ENCODE measurements around the gene SYNDIG1.

SYNDIG1 gene

GRCh38 chr20:24431279-24432045, 38.0 kb upstream of the SYNDIG1 start:
- no peaks in the 10 kb centered on the region for H3K79me1 ChIP-seq (replicated peaks; ENCODE audit: low read length, poor library complexity, severe bottlenecking)
- no peak overlapping the region for H3K14ac ChIP-seq (ENCODE audit: low read length in 2 of 2)
- no peak overlapping the region for H4K8ac ChIP-seq (ENCODE audit: low read length)
- no peak overlapping the region for H2BK12ac ChIP-seq (ENCODE audit: low read length in 2 of 2)
- no peak overlapping the region for H2BK120ac ChIP-seq (ENCODE audit: low read depth, low read length)
- no peak overlapping the region for H4K91ac ChIP-seq (ENCODE audit: low read length)
- WGBS: 77% methylated on average over 5 of the region's 6 CpGs
- H3K4ac ChIP-seq (ENCODE audit: low read depth in 1 of 2, low read length in 2 of 2): no peak overlapping the region
- no peak overlapping the region for H3K9ac ChIP-seq (ENCODE audit: low read length)
- H3K4me2 ChIP-seq (ENCODE audit: low read length, poor library complexity, severe bottlenecking): no peak overlapping the region
- no peak for DNase-seq
- no peak overlapping the region for H3K4me3 ChIP-seq (ENCODE audit: insufficient read depth in 1 of 2, low read depth in 1 of 2, low read length in 2 of 2)
- no peak overlapping the region for H3K27ac ChIP-seq (ENCODE audit: low read length, poor library complexity, severe bottlenecking)
- no peak overlapping the region for H2BK15ac ChIP-seq (ENCODE audit: low read depth, poor library complexity, severe bottlenecking)
- H3K36me3 ChIP-seq (ENCODE audit: control insufficient read depth in 1 of 2, insufficient read depth in 2 of 2, low read depth in 1 of 2, low read length in 2 of 2): no peaks in the 10 kb centered on the region
- no peaks in the 10 kb centered on the region for H3K4me1 ChIP-seq (ENCODE audit: control insufficient read depth, insufficient read depth, low read depth, low read length)
- no peak overlapping the region for H2AFZ ChIP-seq (ENCODE audit: low read depth, low read length)
- no peaks in the 10 kb centered on the region for H3K9me3 ChIP-seq (ENCODE audit: control insufficient read depth, low read length)
- H2BK5ac ChIP-seq (ENCODE audit: low read depth, low read length, poor library complexity, severe bottlenecking): no peak overlapping the region
- no peak overlapping the region for H3K18ac ChIP-seq (ENCODE audit: low read depth in 1 of 2, low read length in 2 of 2)
- H3K23ac ChIP-seq (ENCODE audit: low read length in 2 of 2): no peak overlapping the region
- H2AK5ac ChIP-seq (ENCODE audit: low read length, severe bottlenecking): no peak overlapping the region
- H3K27me3 ChIP-seq (ENCODE audit: control insufficient read depth in 1 of 2, insufficient read depth in 1 of 2, low read length in 2 of 2): peaks cover 13 to 14% of the 10 kb centered on the region in 2 experiments

- Histone ChIP-seq H2BK120ac (ENCODE audit: low read depth, low read length) (no peak overlapping the region), H2BK5ac (ENCODE audit: low read depth, low read length, poor library complexity, severe bottlenecking) (no peak overlapping the region), H3K4me3 (ENCODE audit: insufficient read depth in 1 of 2, low read depth in 1 of 2, low read length in 2 of 2) (no peak overlapping the region), H3K36me3 (ENCODE audit: control insufficient read depth in 1 of 2, insufficient read depth in 2 of 2, low read depth in 1 of 2, low read length in 2 of 2) (no peaks in the 10 kb centered on the region), H2BK15ac (ENCODE audit: low read depth, poor library complexity, severe bottlenecking) (no peak overlapping the region), H3K18ac (ENCODE audit: low read depth in 1 of 2, low read length in 2 of 2) (no peak overlapping the region), H3K27ac (ENCODE audit: low read length, poor library complexity, severe bottlenecking) (no peak overlapping the region), H2BK12ac (ENCODE audit: low read length in 2 of 2) (no peak overlapping the region), H4K8ac (ENCODE audit: low read length) (no peak overlapping the region), H3K79me1 (replicated peaks; ENCODE audit: low read length, poor library complexity, severe bottlenecking) (no peaks in the 10 kb centered on the region), H2AK5ac (ENCODE audit: low read length, severe bottlenecking) (no peak overlapping the region), H3K4me1 (ENCODE audit: control insufficient read depth, insufficient read depth, low read depth, low read length) (no peaks in the 10 kb centered on the region), H3K27me3 (ENCODE audit: control insufficient read depth in 1 of 2, insufficient read depth in 1 of 2, low read length in 2 of 2) (peaks cover 17 to 20% of the 10 kb centered on the region in 2 experiments), H3K4ac (ENCODE audit: low read depth in 1 of 2, low read length in 2 of 2) (no peak overlapping the region), H3K9me3 (ENCODE audit: control insufficient read depth, low read length) (no peaks in the 10 kb centered on the region), H3K4me2 (ENCODE audit: low read length, poor library complexity, severe bottlenecking) (no peak overlapping the region), H3K9ac (ENCODE audit: low read length) (no peak overlapping the region), H3K14ac (ENCODE audit: low read length in 2 of 2) (no peak overlapping the region), H4K91ac (ENCODE audit: low read length) (no peak overlapping the region), H2AFZ (ENCODE audit: low read depth, low read length) (no peak overlapping the region), H3K23ac (ENCODE audit: low read length in 2 of 2) (no peak overlapping the region)
- WGBS: 100% methylated on average over 1 of the region's 2 CpGs
- DNase-seq: no peak
Observed at GRCh38 chr20:24432046-24432442, 37.4 kb upstream of the SYNDIG1 start.

GRCh38 chr20:24436160-24436559, 33.3 kb upstream of the SYNDIG1 start:
- H3K4me3 ChIP-seq (ENCODE audit: insufficient read depth in 1 of 2, low read depth in 1 of 2, low read length in 2 of 2): no peak overlapping the region
- H2BK120ac ChIP-seq (ENCODE audit: low read depth, low read length): no peak overlapping the region
- no peak overlapping the region for H3K27ac ChIP-seq (ENCODE audit: low read length, poor library complexity, severe bottlenecking)
- H3K79me1 ChIP-seq (replicated peaks; ENCODE audit: low read length, poor library complexity, severe bottlenecking): no peaks in the 10 kb centered on the region
- no peak overlapping the region for H2BK12ac ChIP-seq (ENCODE audit: low read length in 2 of 2)
- H3K4ac ChIP-seq (ENCODE audit: low read depth in 1 of 2, low read length in 2 of 2): no peak overlapping the region
- H3K36me3 ChIP-seq (ENCODE audit: control insufficient read depth in 1 of 2, insufficient read depth in 2 of 2, low read depth in 1 of 2, low read length in 2 of 2): no peaks in the 10 kb centered on the region
- no peaks in the 10 kb centered on the region for H3K9me3 ChIP-seq (ENCODE audit: control insufficient read depth, low read length)
- no peaks in the 10 kb centered on the region for H3K4me1 ChIP-seq (ENCODE audit: control insufficient read depth, insufficient read depth, low read depth, low read length)
- no peak overlapping the region for H2BK15ac ChIP-seq (ENCODE audit: low read depth, poor library complexity, severe bottlenecking)
- no peak overlapping the region for H2AK5ac ChIP-seq (ENCODE audit: low read length, severe bottlenecking)
- no peak overlapping the region for H2AFZ ChIP-seq (ENCODE audit: low read depth, low read length)
- no peak overlapping the region for H4K91ac ChIP-seq (ENCODE audit: low read length)
- no peak overlapping the region for H3K14ac ChIP-seq (ENCODE audit: low read length in 2 of 2)
- H3K23ac ChIP-seq (ENCODE audit: low read length in 2 of 2): no peak overlapping the region
- WGBS: 45% methylated on average over 2 of the region's 2 CpGs
- H2BK5ac ChIP-seq (ENCODE audit: low read depth, low read length, poor library complexity, severe bottlenecking): no peak overlapping the region
- no peak overlapping the region for H3K9ac ChIP-seq (ENCODE audit: low read length)
- peaks cover 18 to 36% of the 10 kb centered on the region in 2 experiments for H3K27me3 ChIP-seq (ENCODE audit: control insufficient read depth in 1 of 2, insufficient read depth in 1 of 2, low read length in 2 of 2)
- no peak overlapping the region for H4K8ac ChIP-seq (ENCODE audit: low read length)
- no peak for DNase-seq
- H3K4me2 ChIP-seq (ENCODE audit: low read length, poor library complexity, severe bottlenecking): no peak overlapping the region
- H3K18ac ChIP-seq (ENCODE audit: low read depth in 1 of 2, low read length in 2 of 2): no peak overlapping the region

GRCh38 chr20:24437196-24438082, 32.0 kb upstream of the SYNDIG1 start:
- Histone ChIP-seq H3K27me3 (ENCODE audit: control insufficient read depth in 1 of 2, insufficient read depth in 1 of 2, low read length in 2 of 2) (peaks cover 26 to 48% of the 10 kb centered on the region in 2 experiments), H4K91ac (ENCODE audit: low read length) (no peak overlapping the region), H3K4me3 (ENCODE audit: insufficient read depth in 1 of 2, low read depth in 1 of 2, low read length in 2 of 2) (no peak overlapping the region), H3K4ac (ENCODE audit: low read depth in 1 of 2, low read length in 2 of 2) (no peak overlapping the region), H2BK15ac (ENCODE audit: low read depth, poor library complexity, severe bottlenecking) (no peak overlapping the region), H2BK12ac (ENCODE audit: low read length in 2 of 2) (no peak overlapping the region), H3K23ac (ENCODE audit: low read length in 2 of 2) (no peak overlapping the region), H2BK120ac (ENCODE audit: low read depth, low read length) (no peak overlapping the region), H3K4me2 (ENCODE audit: low read length, poor library complexity, severe bottlenecking) (no peak overlapping the region), H4K8ac (ENCODE audit: low read length) (no peak overlapping the region), H3K4me1 (ENCODE audit: control insufficient read depth, insufficient read depth, low read depth, low read length) (no peaks in the 10 kb centered on the region), H2AK5ac (ENCODE audit: low read length, severe bottlenecking) (no peak overlapping the region), H3K79me1 (replicated peaks; ENCODE audit: low read length, poor library complexity, severe bottlenecking) (no peaks in the 10 kb centered on the region), H3K27ac (ENCODE audit: low read length, poor library complexity, severe bottlenecking) (no peak overlapping the region), H3K18ac (ENCODE audit: low read depth in 1 of 2, low read length in 2 of 2) (no peak overlapping the region), H3K9ac (ENCODE audit: low read length) (no peak overlapping the region), H3K36me3 (ENCODE audit: control insufficient read depth in 1 of 2, insufficient read depth in 2 of 2, low read depth in 1 of 2, low read length in 2 of 2) (no peaks in the 10 kb centered on the region), H2AFZ (ENCODE audit: low read depth, low read length) (no peak overlapping the region), H3K14ac (ENCODE audit: low read length in 2 of 2) (no peak overlapping the region), H2BK5ac (ENCODE audit: low read depth, low read length, poor library complexity, severe bottlenecking) (no peak overlapping the region), H3K9me3 (ENCODE audit: control insufficient read depth, low read length) (no peaks in the 10 kb centered on the region)
- no peak for DNase-seq
- 55% methylated on average over 8 of the region's 8 CpGs for WGBS
